ENCODE measurements around the gene NUP214.
"Not testable (repeated sequence)": the region's sequence is repeated elsewhere in the genome, so short reads cannot be mapped to it uniquely, and the experiment has no call there.

Gene NUP214

DNA sequence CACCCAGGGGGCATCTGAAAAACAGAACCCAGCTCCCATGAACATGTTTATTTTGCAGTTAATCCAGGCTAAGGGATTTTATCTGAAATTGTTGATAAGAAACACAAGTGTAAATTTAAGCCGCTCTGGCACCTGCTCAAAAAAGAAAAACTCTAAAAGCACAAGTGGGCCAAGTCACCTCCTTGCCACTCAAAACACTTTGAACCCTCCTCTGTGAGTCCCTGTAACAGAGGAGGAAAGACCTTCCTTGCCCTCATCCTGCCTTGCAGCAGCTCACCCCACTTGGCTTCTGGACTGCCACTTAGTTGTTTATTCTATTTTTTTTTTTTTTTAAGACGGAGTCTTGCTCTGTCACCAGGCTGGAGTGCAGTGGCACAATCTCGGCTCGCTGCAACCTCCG, 111.4 kb downstream of the NUP214 start:
- no peak for DNase-seq (ENCODE audit: low read depth)
- TF ChIP-seq, protein P1, sequence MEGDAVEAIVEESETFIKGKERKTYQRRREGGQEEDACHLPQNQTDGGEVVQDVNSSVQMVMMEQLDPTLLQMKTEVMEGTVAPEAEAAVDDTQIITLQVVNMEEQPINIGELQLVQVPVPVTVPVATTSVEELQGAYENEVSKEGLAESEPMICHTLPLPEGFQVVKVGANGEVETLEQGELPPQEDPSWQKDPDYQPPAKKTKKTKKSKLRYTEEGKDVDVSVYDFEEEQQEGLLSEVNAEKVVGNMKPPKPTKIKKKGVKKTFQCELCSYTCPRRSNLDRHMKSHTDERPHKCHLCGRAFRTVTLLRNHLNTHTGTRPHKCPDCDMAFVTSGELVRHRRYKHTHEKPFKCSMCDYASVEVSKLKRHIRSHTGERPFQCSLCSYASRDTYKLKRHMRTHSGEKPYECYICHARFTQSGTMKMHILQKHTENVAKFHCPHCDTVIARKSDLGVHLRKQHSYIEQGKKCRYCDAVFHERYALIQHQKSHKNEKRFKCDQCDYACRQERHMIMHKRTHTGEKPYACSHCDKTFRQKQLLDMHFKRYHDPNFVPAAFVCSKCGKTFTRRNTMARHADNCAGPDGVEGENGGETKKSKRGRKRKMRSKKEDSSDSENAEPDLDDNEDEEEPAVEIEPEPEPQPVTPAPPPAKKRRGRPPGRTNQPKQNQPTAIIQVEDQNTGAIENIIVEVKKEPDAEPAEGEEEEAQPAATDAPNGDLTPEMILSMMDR (IDR thresholded peaks at IDR 0.05; ENCODE audit: insufficient read depth, low read depth, low read length, missing control alignments), result no peak
- H3K4me3 ChIP-seq (ENCODE audit: low read depth, low read length), result no peak overlapping the region

DNA sequence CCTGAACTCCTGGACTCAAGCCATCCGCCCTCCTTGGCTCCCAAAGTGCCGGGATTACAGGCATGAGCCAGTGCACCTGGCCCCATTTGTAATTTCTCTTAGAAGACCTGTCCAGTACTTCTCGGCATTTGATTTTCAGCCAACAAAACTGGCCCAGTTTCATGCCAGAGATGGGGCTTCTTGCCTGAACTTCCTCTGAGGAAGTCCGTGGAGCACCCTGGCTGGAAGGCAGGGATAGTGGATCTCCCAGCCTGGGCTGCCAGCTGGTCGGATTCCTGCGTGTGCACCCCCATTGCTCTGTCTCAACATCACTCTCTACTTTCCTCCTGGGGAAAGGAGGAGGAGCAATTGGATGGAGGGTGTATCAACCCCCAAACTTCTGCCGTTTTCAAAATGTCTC, 111.9 kb downstream of the NUP214 start:
- no peak overlapping the region for H3K4me3 ChIP-seq (ENCODE audit: low read depth, low read length)
- no peak for DNase-seq (ENCODE audit: low read depth)
- TF ChIP-seq, protein P1 (IDR thresholded peaks at IDR 0.05; ENCODE audit: insufficient read depth, low read depth, low read length, missing control alignments), result no peak

DNA sequence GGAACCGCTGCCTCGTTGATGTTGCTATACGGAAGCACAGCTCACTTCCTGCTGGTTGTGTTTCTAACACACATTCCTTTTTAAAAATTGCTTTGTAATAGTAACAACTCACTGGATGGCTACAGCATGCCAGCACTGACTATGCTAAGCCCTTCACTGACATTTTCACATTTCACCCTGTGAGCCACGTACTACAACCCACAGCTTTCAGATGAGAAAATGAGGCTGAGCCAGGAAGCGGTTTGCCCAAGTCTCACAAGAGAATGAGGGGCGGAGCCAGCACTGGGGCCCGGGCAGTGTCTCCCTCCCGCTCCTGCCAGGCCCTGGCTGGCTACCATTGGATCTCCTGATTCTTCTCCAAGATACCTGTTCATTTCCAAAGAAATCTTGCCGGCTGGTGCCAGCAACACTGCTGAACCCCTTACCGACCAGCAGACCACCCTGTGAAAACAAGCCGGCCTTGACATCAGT, 112.6 kb downstream of the NUP214 start:
- peak; percentile 93 for DNase-seq (ENCODE audit: low read depth)
- peak overlapping the region; percentile 44 for H3K4me3 ChIP-seq (ENCODE audit: low read depth, low read length)
- TF ChIP-seq, protein P1 (IDR thresholded peaks at IDR 0.05; ENCODE audit: insufficient read depth, low read depth, low read length, missing control alignments), result no peak

DNA sequence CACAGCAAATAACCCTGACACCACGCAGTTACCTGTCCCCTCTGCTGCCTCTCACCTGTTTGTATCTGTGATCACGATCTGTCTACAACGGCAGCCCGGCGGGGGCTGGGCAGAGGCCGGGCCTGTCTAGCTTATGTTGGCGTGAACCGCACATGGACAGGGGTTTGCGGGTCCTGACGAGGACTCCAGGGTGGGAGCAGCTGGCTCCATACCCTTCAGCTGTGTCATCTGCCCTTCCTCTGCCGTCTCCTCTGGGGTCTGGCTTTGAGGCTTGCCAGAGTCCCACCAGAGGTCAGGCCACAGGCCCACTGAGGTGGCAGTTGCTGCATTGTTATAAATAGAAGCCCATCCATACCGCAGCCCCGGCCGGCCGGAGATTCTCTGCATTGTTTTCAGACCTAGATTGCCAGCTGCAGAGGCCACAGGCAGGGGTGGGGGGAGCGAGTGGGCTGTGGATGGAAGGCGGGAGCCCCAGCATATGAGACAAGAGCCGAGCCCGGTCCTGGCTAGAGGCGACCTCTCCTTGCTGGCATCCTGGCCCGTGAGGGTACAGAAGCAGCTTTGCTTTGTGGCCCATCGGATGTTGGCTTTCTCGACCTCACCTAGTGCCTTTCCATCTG, 113.1 kb downstream of the NUP214 start:
- TF ChIP-seq, protein P1 (IDR thresholded peaks at IDR 0.05; ENCODE audit: insufficient read depth, low read depth, low read length, missing control alignments), result no peak
- DNase-seq (ENCODE audit: low read depth), result no peak
- H3K4me3 ChIP-seq (ENCODE audit: low read depth, low read length), result peak overlapping the region; percentile 23

DNA sequence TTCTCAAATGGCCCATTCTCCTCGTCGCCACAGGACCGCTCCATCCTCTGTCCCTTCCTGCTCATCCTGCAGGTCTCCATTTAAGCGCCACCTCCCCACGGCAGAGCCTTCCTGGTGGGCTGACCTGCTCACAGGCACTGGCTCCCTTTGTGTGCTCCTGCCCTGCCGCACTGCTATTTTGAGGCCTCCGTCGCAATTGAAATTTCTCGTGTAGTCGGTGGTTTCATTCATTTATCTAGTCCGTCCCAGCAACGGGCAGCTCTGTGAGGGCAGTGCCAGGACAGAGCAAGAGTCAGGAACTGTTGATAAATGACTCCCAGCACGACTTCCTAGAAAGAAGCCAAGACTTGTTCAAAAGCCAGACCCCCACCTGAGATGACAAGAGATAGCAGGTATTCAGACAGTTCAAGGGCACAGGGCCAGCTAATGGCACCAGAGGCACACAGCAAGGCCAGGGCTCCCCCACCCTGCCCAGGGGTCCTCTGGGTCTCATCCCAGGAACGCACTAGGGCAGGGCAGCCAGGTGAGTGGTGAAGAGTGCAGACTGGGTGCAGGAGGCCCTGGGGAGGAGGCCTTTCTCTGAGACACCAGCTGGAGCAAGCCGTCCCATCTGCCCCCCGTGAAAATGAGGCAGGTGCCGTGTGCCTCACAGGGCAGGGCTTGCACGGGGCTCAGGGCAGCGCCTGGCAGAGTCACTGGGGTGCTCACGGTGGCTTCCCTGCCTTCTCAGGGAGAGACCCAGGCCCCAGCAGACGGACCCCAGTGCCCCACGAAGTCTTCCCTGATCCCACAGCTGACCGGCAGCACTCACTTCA, 114.0 kb downstream of the NUP214 start:
- no peak overlapping the region for H3K4me3 ChIP-seq (ENCODE audit: low read depth, low read length)
- DNase-seq (ENCODE audit: low read depth), result no peak
- TF ChIP-seq, protein P1 (IDR thresholded peaks at IDR 0.05; ENCODE audit: insufficient read depth, low read depth, low read length, missing control alignments), result no peak

DNA sequence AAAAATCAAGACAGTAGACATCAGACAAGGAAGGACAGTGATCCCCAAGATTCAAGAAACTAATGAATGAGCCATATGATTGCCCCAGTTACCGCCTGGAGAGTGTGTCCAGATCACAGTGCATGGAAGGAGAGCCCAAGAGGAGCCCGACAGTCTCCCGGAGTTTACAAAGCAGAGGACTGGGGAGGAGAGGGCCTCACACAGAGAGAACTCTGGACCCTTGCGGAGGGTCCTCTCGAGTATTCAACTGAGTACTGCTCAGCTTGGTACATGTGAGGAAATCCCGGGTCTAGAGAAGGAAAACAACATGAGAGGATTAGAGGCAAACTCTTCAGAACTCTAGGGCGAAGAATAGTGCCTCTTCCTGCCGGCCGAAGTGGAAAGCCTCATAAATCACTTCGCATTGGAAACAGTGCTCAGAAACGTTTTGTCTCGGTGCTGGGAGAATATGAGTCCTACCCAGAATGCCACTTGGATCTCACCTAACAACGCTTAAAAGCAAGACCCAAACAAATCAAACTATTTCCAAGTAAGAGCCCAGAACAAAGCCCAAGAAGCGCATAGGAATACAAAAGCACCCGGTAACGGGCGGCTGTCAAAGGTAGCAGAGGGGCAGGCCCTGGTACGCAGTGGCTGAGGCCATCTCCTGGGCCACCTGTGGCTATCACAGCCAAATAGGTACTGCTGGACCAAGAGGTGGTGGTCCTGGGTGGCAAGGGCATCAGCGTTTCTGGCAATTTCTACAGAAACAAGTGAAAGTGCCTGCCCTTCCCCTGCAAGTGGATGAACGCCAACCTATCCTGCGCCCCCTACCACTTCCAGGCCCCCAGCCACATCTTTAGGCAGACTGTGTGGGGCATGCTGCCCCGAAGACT, 114.9 kb downstream of the NUP214 start:
- TF ChIP-seq, protein P1 (IDR thresholded peaks at IDR 0.05; ENCODE audit: insufficient read depth, low read depth, low read length, missing control alignments), result no peak
- H3K4me3 ChIP-seq (ENCODE audit: low read depth, low read length), result no peak overlapping the region
- DNase-seq (ENCODE audit: low read depth), result no peak

DNA sequence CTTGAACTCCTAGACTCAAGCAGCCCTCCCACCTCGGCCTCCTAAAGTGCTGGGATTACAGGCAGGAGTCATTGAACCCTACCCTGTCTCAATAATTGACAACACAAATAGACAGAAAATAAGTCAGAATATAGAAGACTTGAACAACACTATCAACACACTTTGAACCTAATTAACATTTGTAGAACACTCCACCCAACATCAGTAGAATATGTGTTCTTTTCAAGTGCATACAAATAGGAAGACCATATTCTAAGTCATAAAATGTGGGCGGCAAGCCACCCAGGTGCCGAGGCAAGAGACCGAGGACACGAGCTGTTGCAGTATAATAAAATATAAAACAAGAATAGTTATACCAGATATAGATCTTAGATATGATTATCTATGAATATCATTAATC, 118.9 kb downstream of the NUP214 start:
- DNase-seq (ENCODE audit: low read depth); H3K4me3 ChIP-seq (ENCODE audit: low read depth, low read length): not testable (repeated sequence)

Data from GM12865 (cell line).